GM06990 (cell line): ENCODE measurements around the gene HTRA1.

Experiments used
- DNase-seq: peaks from one replicate; pipeline ENCODE4 v3.0.0-alpha.2; 2011; ENCODE audit not compliant: insufficient read length; ENCODE audit errors: extremely low read depth
- H3K27me3 ChIP-seq: replicated peaks from 2 replicates; pipeline ENCODE4 v1.6.0; 2011; ENCODE audit warnings: low read length; ENCODE audit not compliant: control insufficient read depth, insufficient read depth
- H3K36me3 ChIP-seq: 2 replicates; pipeline ENCODE4 v1.5.1; 2011; ENCODE audit warnings: low read length; ENCODE audit not compliant: control insufficient read depth, insufficient read depth
- H3K4me3 ChIP-seq: replicated peaks from 2 replicates; pipeline ENCODE4 v1.5.1; 2011; ENCODE audit warnings: low read depth, mild to moderate bottlenecking, control low read depth, low read length
- CTCF ChIP-seq: IDR thresholded peaks from 2 replicates; pipeline ENCODE4 v1.5.1; 2011; ENCODE audit warnings: low read length, control low read depth, mild to moderate bottlenecking, inconsistent platforms; ENCODE audit not compliant: insufficient read depth, poor library complexity, severe bottlenecking

Gene HTRA1

GRCh38 chr10:122461367-122461728 is at the start of gene HTRA1:
Gene HTRA1, plus strand, starts transcription at chr10:122461553. Its CDS starts 100 bp downstream, at chr10:122461653.
- H3K36me3 ChIP-seq, result no peaks in the 10 kb centered on the region
- no peak within 1 kb of the TSS for H3K4me3 ChIP-seq
- DNase-seq, result no peak
- TF ChIP-seq CTCF, result no peak
- peaks cover 2% of the 10 kb centered on the region; the same call in 1 of the 2 replicates for H3K27me3 ChIP-seq

GRCh38 chr10:122413327-122413726 is 48.0 kb upstream of the HTRA1 start:
- no peaks in the 10 kb centered on the region for H3K27me3 ChIP-seq
- H3K4me3 ChIP-seq, result no peak overlapping the region
- no peaks in the 10 kb centered on the region for H3K36me3 ChIP-seq
- no peak for DNase-seq
- no peak for TF ChIP-seq CTCF

GRCh38 chr10:122417667-122418066 is 43.7 kb upstream of the HTRA1 start:
- Histone ChIP-seq H3K36me3 (no peaks in the 10 kb centered on the region), H3K4me3 (no peak overlapping the region), H3K27me3 (no peaks in the 10 kb centered on the region)
- DNase-seq, result no peak
- no peak for TF ChIP-seq CTCF

GRCh38 chr10:122419016-122419415 is 42.3 kb upstream of the HTRA1 start:
- TF ChIP-seq CTCF, result no peak
- Histone ChIP-seq H3K36me3 (no peaks in the 10 kb centered on the region), H3K4me3 (no peak overlapping the region), H3K27me3 (no peaks in the 10 kb centered on the region)
- no peak for DNase-seq

GRCh38 chr10:122419876-122420623 is 41.3 kb upstream of the HTRA1 start:
- H3K4me3 ChIP-seq, result no peak overlapping the region
- H3K36me3 ChIP-seq, result no peaks in the 10 kb centered on the region
- TF ChIP-seq CTCF, result no peak
- H3K27me3 ChIP-seq, result no peaks in the 10 kb centered on the region
- no peak for DNase-seq

GRCh38 chr10:122420624-122421007 is 40.7 kb upstream of the HTRA1 start:
- H3K4me3 ChIP-seq, result no peak overlapping the region
- no peaks in the 10 kb centered on the region for H3K36me3 ChIP-seq
- DNase-seq, result no peak
- no peak for TF ChIP-seq CTCF
- H3K27me3 ChIP-seq, result no peaks in the 10 kb centered on the region
